Measurements from ENCODE around the gene MAN1A1. TPM values are rescaled to one million over a fixed set of nuclear protein-coding genes. Genes with fewer than 3 reads are reported as not detected.

Gene MAN1A1
- total RNA-seq, 1 experiment from 2014 or later: 14.1 TPM

- DNase-seq (ENCODE audit: low spot score): peak; percentile 44
Observed at GRCh38 chr6:119237177-119237715, 112.3 kb downstream of the MAN1A1 start.

GRCh38 chr6:119234941-119235340 is 114.6 kb downstream of the MAN1A1 start:
- DNase-seq (ENCODE audit: low spot score): no peak

DNA sequence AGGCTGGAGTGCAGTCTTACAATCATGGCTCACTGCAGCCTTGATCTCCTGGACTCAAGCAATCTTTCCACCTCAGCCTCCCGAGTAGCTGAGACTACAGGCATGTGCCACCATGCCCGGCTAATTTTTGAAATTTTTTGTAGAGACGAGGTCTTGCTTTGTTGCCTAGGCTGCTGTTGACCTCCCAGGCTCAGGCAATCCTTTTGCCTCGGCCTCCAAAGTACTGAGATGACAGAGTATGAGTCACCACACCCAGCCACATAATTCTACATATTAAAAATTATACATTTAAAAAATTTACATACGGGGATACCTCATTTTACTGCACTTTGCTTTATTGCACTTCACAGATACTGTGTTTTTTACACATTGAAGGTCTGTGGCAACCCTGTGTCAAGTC is 115.1 kb downstream of the MAN1A1 start:
- no peak for DNase-seq (ENCODE audit: low spot score)

- no peak for DNase-seq (ENCODE audit: low spot score)
Observed at GRCh38 chr6:119233312-119233984, 116.1 kb downstream of the MAN1A1 start.

DNA sequence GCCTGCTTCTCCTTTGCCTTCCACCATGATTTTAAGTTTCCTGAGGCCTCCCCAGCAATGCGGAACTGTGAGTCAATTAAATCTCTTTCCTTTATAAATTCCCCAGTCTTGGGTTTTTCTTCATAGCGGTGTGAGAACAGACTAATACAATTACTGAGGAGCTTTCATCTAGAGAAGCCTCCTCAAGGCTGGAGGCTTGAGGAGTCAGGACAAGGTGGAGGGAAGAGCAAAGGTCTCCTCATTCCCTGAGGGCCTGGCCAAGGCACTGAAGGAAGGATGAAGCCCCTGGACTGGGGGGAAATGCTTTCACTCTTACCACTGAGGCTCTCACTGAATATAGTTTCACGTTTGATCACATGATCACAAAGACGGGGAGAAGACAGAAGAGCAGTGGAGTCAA is 118.2 kb downstream of the MAN1A1 start:
- DNase-seq (ENCODE audit: low spot score): no peak

DNA sequence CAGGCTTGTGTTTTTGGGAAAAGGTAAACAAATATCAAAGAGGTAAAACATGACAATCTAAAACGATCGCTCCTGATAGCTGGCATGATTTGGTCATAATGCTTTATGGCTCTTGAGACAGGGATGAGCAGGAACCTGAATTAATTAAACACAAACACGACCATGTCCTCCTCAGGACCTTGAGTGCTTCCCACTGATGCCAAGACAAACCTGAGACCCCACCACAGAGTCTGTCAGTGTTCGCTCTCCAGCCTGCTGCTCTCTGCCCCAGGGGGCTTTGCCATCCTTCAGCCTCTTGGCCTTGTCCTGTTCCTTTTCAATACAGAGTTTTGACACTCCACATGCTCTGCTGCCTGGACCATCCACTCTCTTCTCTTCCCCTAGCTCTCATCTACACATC is 119.4 kb downstream of the MAN1A1 start:
- DNase-seq (ENCODE audit: low spot score): no peak

DNA sequence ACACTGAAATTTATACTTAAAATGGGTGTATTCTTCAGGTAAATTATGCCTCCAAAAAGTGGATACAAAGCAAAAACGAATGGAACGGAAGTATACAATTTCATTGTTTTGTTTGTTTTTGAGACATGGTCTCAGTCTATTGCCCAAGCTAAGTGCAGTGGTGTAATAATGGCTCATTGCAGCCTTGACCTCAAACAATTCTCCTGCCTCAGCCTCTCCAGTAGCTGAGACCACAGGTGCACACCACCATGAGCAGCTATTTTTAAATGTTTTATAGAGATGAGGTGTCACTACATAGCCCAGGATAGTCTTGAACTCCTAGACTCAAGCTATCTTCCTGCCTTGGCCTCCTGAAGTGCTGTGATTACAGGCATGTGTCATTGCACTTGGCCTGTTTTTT is 122.2 kb downstream of the MAN1A1 start:
- no peak for DNase-seq (ENCODE audit: low spot score)

DNA sequence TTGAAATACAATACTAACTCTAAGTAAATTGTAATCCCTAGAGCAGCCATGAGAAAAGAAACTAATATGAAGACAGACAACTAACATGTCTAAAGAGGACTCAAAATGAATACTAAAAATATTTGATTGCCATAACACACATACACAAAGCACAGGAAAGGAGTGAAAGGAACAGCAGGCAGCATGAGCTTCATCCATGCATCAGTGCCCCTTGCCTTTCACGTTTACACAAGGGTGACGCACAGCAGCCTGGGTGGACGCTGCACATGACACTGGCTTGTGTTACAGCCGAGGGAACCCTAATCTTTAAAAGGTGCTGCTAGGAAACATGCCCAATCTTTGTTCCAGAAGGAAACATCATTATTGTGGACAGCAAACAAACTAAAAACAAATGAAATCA is 123.5 kb downstream of the MAN1A1 start:
- no peak for DNase-seq (ENCODE audit: low spot score)

GRCh38 chr6:119224095-119224701 is 125.4 kb downstream of the MAN1A1 start:
- DNase-seq (ENCODE audit: low spot score): no peak

DNA sequence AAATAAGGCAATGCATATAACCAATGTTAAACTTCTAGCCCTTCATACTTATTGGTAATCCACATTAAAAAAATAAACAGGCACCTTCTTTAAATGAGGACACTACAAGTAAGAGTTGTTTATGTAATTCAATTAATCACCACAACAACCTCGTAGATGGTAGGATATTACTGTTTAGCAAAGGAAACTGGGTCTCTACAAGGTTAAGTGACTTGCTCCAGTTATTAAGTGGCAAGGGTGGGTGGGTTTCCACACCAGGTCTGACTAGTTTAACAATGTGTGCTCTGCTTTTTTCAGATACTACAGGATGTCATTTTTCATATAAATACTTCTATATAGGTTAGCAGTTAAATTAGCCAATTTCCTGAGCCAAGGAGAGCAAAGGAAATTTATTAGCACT is 129.1 kb downstream of the MAN1A1 start:
- DNase-seq (ENCODE audit: low spot score): no peak

DNA sequence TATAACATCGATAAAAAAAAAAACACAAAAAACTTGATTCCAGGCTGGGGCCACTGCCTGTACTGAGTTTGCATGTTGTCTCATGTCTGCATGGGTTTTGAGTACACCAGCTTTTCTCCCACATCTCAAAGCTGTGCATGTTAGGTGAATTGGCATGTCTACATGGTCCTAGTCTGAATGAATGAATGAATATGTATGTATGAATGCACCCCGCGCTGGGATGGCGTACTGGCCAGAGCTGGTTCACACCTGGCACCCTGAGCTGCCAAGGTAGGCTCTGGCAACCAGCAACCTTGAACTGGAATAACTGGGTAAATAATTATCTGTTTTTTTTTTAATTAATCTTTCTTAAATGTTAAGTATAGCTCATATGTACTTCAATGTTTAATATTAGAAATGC is 131.0 kb downstream of the MAN1A1 start:
- DNase-seq (ENCODE audit: low spot score): no peak

- no peak for DNase-seq (ENCODE audit: low spot score)
Observed at GRCh38 chr6:119215885-119216590, 133.5 kb downstream of the MAN1A1 start.

DNA sequence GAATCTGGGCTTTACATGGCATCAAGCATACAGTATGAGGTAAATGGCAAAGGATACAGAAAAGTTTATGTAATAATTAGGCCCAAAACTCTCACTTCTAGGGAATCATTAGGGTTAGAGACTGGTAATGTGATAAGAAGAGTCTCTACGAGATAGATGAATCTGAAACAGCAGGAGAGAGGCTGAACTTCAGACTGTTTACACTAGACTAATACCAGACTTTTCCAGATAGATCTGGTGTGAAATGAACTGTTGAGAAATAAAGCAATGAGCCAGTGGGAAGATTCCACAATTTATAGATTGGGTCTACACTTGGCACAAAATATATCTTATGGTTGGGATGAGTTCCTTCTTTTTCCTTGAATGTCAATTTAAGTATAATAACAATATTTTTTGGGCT is 134.3 kb downstream of the MAN1A1 start:
- no peak for DNase-seq (ENCODE audit: low spot score)

DNA sequence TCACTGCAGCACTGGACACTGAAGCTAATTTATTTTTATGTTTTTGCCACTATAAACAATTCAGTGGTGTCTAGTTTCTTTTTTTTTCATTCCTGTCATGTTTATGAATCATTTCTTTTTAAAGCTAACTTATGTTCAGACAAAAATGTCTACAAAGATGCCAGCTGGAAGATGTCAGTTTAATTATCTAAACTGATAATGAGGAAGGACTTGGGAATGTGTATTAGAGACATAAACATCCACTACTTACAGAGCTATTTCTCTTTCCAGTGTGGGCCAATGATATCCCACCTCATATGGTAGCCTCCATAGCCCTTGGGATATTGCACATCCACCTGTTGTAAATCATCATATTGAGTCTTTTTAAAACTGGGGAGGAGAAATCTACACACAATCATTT is 139.0 kb downstream of the MAN1A1 start:
- no peak for DNase-seq (ENCODE audit: low spot score)

DNA sequence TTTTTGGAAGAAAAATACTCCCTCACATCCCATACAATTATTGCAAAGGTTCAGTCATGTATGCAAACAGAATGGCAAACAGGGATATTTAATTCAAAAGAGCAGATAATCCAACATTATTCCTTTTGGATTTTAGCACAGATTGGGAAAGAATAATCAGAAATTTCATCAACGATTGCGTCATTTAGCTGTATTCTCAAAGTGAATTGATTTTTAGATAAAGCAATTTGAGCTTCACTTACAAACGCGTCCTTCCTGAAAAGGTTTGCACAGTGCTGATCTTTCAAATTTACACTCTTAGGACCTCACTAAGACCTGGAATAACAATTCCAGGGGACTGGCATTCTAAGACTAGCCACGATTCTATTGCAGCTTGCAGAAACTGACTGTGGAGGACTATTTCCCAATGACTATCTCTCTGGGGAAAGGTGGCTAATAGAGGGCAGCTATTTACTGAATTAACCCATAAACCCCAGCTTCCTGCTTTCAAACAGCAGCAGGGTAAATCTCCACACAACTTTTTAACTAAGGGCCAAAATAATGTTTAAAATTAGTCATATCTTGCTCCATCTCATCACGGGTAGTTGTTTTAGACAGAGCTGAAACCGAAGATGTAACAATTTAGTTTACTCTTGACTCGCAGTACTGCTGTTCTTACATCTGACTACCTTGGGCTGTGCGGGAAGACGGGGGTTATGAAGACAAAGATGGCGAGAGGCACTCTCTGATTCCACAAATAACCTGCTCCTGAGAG is 139.9 kb downstream of the MAN1A1 start:
- no peak for DNase-seq (ENCODE audit: low spot score)

DNA sequence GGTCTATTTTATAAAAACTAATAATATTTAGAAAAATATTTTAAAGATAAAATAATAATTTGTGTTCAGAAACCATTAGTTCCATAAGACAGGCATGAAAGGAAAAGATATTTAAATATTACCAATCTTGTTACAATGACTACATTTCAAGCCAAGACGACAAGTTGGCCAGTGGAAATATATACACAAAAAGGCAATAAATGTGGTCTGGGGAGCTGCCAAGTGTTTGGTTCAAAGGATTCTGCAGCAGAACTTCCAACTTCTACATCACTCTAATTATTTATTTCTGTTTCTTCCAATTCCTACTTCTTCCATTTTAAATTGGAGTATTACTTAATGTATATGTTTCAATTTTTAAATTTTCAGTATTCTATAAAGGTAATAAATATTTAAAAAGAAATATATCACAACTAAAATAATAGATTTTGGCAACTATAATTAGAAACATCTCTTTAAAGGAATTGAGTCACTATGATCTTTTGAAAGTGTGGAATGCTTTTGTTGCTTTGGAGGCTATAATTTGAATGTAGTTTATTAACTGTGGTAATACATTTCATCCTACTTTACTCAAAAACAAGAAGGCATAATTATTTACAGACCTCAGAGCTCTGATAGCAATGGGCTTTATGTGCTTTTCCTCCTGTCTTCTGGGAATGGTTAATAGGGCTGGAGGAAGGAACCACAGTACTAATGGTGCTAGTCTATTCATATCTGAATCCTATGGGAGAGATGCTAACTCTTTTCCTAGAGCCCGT is 141.4 kb downstream of the MAN1A1 start:
- DNase-seq (ENCODE audit: low spot score): peak; percentile 13

GRCh38 chr6:119207327-119207726 is 142.2 kb downstream of the MAN1A1 start:
- DNase-seq (ENCODE audit: low spot score): no peak

GRCh38 chr6:119205911-119206618 is 143.5 kb downstream of the MAN1A1 start:
- no peak for DNase-seq (ENCODE audit: low spot score)

DNA sequence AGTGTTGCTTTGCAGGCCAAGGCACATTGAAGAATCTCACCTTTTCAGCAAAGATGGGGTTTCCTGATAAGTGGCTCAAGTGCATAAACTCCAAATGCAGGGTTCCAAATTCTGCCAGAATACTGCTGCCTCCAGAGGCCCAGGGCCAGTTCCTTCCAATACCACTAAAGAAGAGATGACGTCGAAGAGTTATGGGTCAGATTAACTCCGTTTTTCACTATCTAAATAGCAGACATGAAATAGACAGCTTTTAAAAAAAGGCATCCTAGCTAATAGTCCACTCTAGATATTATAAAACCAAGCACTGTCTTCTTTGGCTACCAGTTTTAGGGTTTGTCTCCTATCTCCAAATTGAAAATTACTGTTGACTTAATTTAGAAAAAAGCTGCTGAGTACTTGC is 144.8 kb downstream of the MAN1A1 start:
- DNase-seq (ENCODE audit: low spot score): no peak

DNA sequence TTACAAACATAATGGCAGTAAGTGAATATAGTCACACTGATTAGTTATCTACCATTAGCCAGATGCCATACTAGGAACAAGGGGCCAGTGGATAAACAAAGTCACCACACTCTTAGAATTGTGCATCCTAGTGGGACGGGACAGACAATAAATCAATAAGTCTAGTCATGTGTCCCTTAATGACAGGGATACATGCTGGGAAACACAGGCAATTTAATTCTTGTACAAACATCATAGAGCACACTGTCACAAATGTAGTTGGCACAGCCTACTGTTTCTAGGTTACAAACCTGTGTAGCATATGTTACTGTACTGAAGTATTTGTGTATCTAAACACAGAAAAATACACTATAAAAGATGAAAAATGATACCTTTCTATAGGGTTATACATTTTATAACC is 148.1 kb downstream of the MAN1A1 start:
- no peak for DNase-seq (ENCODE audit: low spot score)

Measured in H4 (cell line).